Endothelial cell of umbilical vein (primary cell): ENCODE results near the gene NLGN1. TPM values are rescaled to one million over a fixed set of nuclear protein-coding genes. Genes with fewer than 3 reads are reported as not detected.

ENCODE experiments used
- BruUV-seq: library from RNA; stranded (reverse); fragments of 400-500 nt; replicated peaks from 2 replicates; lab custom pipeline; 2021; lab: Mats Ljungman, UMichigan
- CTCF ChIA-PET: fragments of 300-600, 350-600 bp; sonication (Branson Sonifier 250); formaldehyde crosslinking; loops from one replicate; lab custom pipeline; 2021; ENCODE audit warnings: antibody characterized with exemption, inconsistent platforms; lab: Charles Lee
- POLR2A ChIA-PET: fragments of 300-600, 350-600 bp; sonication (Branson Sonifier 250); formaldehyde crosslinking; loops from one replicate; lab custom pipeline; 2021; ENCODE audit warnings: antibody characterized with exemption, inconsistent platforms; lab: Charles Lee
- DNase-seq: peaks from one replicate; pipeline ENCODE4 v3.0.0-alpha.2; 2011; ENCODE audit warnings: low read depth, low spot score
- FAIRE-seq: peaks from 2 replicates; lab custom pipeline; 2011; peaks lifted over from hg19 to GRCh38; lab: Jason Lieb, UNC
- H2AFZ ChIP-seq: 2 replicates; pipeline ENCODE4 v1.6.0; 2012; ENCODE audit warnings: low read depth, low read length, control low read depth, inconsistent platforms
- H3K27ac ChIP-seq: 2 replicates; pipeline ENCODE4 v1.5.1; 2011; ENCODE audit warnings: low read depth, mild to moderate bottlenecking, control low read depth, low read length, moderate library complexity; ENCODE audit not compliant: insufficient read depth
- H3K27me3 ChIP-seq, 2 experiments: 2 replicates each; pipeline versions ENCODE4 v1.6.0 to v1.6.1; 2011; ENCODE audit warnings: low read length in 2 of 2, mixed read lengths in 1 of 2; ENCODE audit not compliant: control insufficient read depth in 2 of 2, insufficient read depth in 2 of 2
- H3K36me3 ChIP-seq, 2 experiments: 2 replicates in 1 of 2; 3 replicates in 1 of 2; pipeline ENCODE4 v1.5.1; 2011; ENCODE audit warnings: low read length in 2 of 2, mild to moderate bottlenecking in 1 of 2, moderate library complexity in 1 of 2; ENCODE audit not compliant: control insufficient read depth in 2 of 2, insufficient read depth in 2 of 2; ENCODE audit errors: extremely low read depth in 1 of 2
- H3K4me1 ChIP-seq: 3 replicates; pipeline ENCODE4 v1.5.1; 2011; ENCODE audit warnings: mild to moderate bottlenecking, low read length; ENCODE audit not compliant: control insufficient read depth, insufficient read depth; ENCODE audit errors: extremely low read depth
- H3K4me2 ChIP-seq: 2 replicates; pipeline ENCODE4 v1.6.1; 2011; ENCODE audit warnings: low read length, control low read depth, mixed read lengths; ENCODE audit not compliant: insufficient read depth
- H3K4me3 ChIP-seq, 3 experiments: fragments of 200-600 bp in 1 of 3; sonication (generic), shearing (Covaris generic) in 1 of 3; replicated peaks in 1 of 3; 2 replicates each; pipeline ENCODE4 v1.5.1; 2011 to 2016; ENCODE audit warnings: control low read depth in 3 of 3, low read length in 3 of 3, mild to moderate bottlenecking in 2 of 3, inconsistent platforms in 1 of 3, low read depth in 1 of 3, moderate library complexity in 1 of 3; ENCODE audit not compliant: insufficient read depth in 1 of 3
- H3K79me2 ChIP-seq: 2 replicates; pipeline ENCODE4 v1.6.0; 2012; ENCODE audit warnings: low read length, inconsistent platforms; ENCODE audit not compliant: control insufficient read depth, insufficient read depth
- H3K9ac ChIP-seq: replicated peaks from 2 replicates; pipeline ENCODE3; 2011; ENCODE audit warnings: low read length, control low read depth; ENCODE audit not compliant: insufficient read depth; ENCODE audit errors: extremely low read depth
- H3K9me1 ChIP-seq: replicated peaks from 3 replicates; pipeline ENCODE4 v1.6.0; 2011; ENCODE audit warnings: mild to moderate bottlenecking, low read length; ENCODE audit not compliant: control insufficient read depth, insufficient read depth; ENCODE audit errors: extremely low read depth
- H3K9me3 ChIP-seq: replicated peaks from 2 replicates; pipeline ENCODE4 v1.5.1; 2012; ENCODE audit warnings: low read length, inconsistent platforms; ENCODE audit not compliant: control insufficient read depth, insufficient read depth
- H4K20me1 ChIP-seq: replicated peaks from 2 replicates; pipeline ENCODE3; 2011; ENCODE audit warnings: mild to moderate bottlenecking, low read length; ENCODE audit not compliant: control insufficient read depth, insufficient read depth; ENCODE audit errors: extremely low read depth
- EZH2 ChIP-seq: IDR thresholded peaks from 2 replicates; pipeline ENCODE4 v1.6.1; 2012; ENCODE audit warnings: borderline replicate concordance, low read depth, mild to moderate bottlenecking, moderate library complexity, low read length, inconsistent platforms; ENCODE audit not compliant: severe bottlenecking
- FOS ChIP-seq: IDR thresholded peaks from 2 replicates; pipeline ENCODE4 v1.6.1; 2011; ENCODE audit warnings: mild to moderate bottlenecking, low read length, moderate library complexity, borderline replicate concordance; ENCODE audit not compliant: insufficient read depth
- GATA2 ChIP-seq: IDR thresholded peaks from 2 replicates; pipeline ENCODE4 v1.7.0; 2011; ENCODE audit warnings: low read depth, mild to moderate bottlenecking, moderate library complexity, mixed read lengths, low read length; ENCODE audit not compliant: insufficient read length, insufficient read depth
- JUN ChIP-seq: IDR thresholded peaks from 2 replicates; pipeline ENCODE4 v1.6.1; 2011; ENCODE audit warnings: borderline replicate concordance, low read depth; ENCODE audit not compliant: insufficient read length, insufficient read depth
- MYC ChIP-seq: IDR thresholded peaks from one replicate; pipeline ENCODE4 v1.6.1; 2011; ENCODE audit warnings: mild to moderate bottlenecking, low read depth, low read length
- POLR2A ChIP-seq: IDR thresholded peaks from 2 replicates; pipeline ENCODE4 v1.6.1; 2012; ENCODE audit warnings: low read depth, mild to moderate bottlenecking, control low read depth, low read length
- POLR2AphosphoS5 ChIP-seq: IDR thresholded peaks from 2 replicates; pipeline ENCODE4 v1.6.1; 2012; ENCODE audit warnings: low read depth, mild to moderate bottlenecking, control low read depth, low read length, moderate library complexity; ENCODE audit not compliant: insufficient read depth
- dilution Hi-C: fragments of 300-500 bp; cut with MboI; formaldehyde crosslinking; loops from one replicate; pipeline ENCODE4 v1.15.0; 2019; ENCODE audit warnings: low sequenced_read_pairs; ENCODE audit not compliant: extremely low pct_ligation_motif_present
- intact Hi-C: fragments of 100-400 bp; cut with micrococcal nuclease; formaldehyde crosslinking; loops from one replicate; pipeline ENCODE4 v1.10.0; 2022
- polyA plus RNA-seq, 4 experiments: library from polyadenylated mRNA; depleted of rRNA in 3 of 4; stranded (reverse) in 3 of 4; unstranded in 1 of 4; fragments of >200 nt; gene quantifications; 2 replicates each; pipeline versions ENCODE4 v1.2.1 to v1.2.3, GENCODE V29; 2011 to 2012; ENCODE audit warnings: missing spikeins in 1 of 4
- total RNA-seq: library from RNA; stranded (reverse); gene quantifications from 2 replicates; pipeline ENCODE4 v1.2.3, GENCODE V29; 2021
- TF ChIP-seq, protein P1 (sequence below), 2 donors: IDR thresholded peaks; 1 replicate in 1 of 2; 2 replicates in 1 of 2; pipeline ENCODE4 v1.5.1; 2011; ENCODE audit warnings: low read length in 2 of 2, mild to moderate bottlenecking in 2 of 2, moderate library complexity in 2 of 2, control low read depth in 1 of 2, inconsistent platforms in 1 of 2, low read depth in 1 of 2; ENCODE audit not compliant: insufficient read depth in 1 of 2; ENCODE audit errors: extremely low read depth in 1 of 2
- TF ChIP-seq, protein P2 (sequence below): IDR thresholded peaks from 2 replicates; pipeline ENCODE4 v1.6.1; 2011; ENCODE audit not compliant: insufficient read depth, insufficient read length

Gene NLGN1
- total and polyA plus RNA-seq, 2 donors (not counting 3 experiments of a cell fraction or from before 2014, with no cell fraction given) = 7.9 to 16.3 TPM

- Histone ChIP-seq H3K36me3 (no peaks in the 10 kb centered on the region), H3K4me1 (no peaks in the 10 kb centered on the region), H3K9me1 (no peaks in the 10 kb centered on the region), H3K79me2 (peaks cover 3% of the 10 kb centered on the region), H3K4me3 (no peak overlapping the region), H3K4me2 (no peak overlapping the region), H3K27me3 (no peaks in the 10 kb centered on the region), H4K20me1 (no peaks in the 10 kb centered on the region), H3K9ac (no peak overlapping the region), H3K9me3 (no peaks in the 10 kb centered on the region), H2AFZ (no peak overlapping the region), H3K27ac (no peak overlapping the region)
- ChIA-PET POLR2A (no interaction called here), CTCF (interaction anchor here (1.4 to 2.8 kb wide), 5 partner anchors 9 to 142 kb away, joined by 3 to 88 read pairs (median 12); partner anchors contain the start of gene NLGN1)
- intact Hi-C loops = no loop called here
- no TSS peak for BruUV-seq
- no peak for DNase-seq
- no peak for FAIRE-seq
- dilution Hi-C loops = no loop called here
- TF ChIP-seq POLR2AphosphoS5 = no peak
- no peak for TF ChIP-seq EZH2
- TF ChIP-seq, protein P1, sequence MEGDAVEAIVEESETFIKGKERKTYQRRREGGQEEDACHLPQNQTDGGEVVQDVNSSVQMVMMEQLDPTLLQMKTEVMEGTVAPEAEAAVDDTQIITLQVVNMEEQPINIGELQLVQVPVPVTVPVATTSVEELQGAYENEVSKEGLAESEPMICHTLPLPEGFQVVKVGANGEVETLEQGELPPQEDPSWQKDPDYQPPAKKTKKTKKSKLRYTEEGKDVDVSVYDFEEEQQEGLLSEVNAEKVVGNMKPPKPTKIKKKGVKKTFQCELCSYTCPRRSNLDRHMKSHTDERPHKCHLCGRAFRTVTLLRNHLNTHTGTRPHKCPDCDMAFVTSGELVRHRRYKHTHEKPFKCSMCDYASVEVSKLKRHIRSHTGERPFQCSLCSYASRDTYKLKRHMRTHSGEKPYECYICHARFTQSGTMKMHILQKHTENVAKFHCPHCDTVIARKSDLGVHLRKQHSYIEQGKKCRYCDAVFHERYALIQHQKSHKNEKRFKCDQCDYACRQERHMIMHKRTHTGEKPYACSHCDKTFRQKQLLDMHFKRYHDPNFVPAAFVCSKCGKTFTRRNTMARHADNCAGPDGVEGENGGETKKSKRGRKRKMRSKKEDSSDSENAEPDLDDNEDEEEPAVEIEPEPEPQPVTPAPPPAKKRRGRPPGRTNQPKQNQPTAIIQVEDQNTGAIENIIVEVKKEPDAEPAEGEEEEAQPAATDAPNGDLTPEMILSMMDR (IDR thresholded peaks at IDR 0.05; ENCODE audit: extremely low read depth in 1 of 2, insufficient read depth in 1 of 2, low read depth in 1 of 2, low read length in 2 of 2) = no peak
These were observed 12.9 kb downstream of the NLGN1 start for GRCh38 chr3:173410436-173410835.

- dilution Hi-C loops = no loop called here
- DNase-seq = peak; percentile 53
- Histone ChIP-seq H3K9me3 (no peaks in the 10 kb centered on the region), H3K4me2 (no peak overlapping the region), H3K9ac (no peak overlapping the region), H3K4me3 (no peak overlapping the region), H4K20me1 (no peaks in the 10 kb centered on the region), H3K27me3 (no peaks in the 10 kb centered on the region), H3K27ac (no peak overlapping the region), H2AFZ (no peak overlapping the region), H3K79me2 (peaks cover 3% of the 10 kb centered on the region), H3K4me1 (no peaks in the 10 kb centered on the region), H3K36me3 (no peaks in the 10 kb centered on the region), H3K9me1 (no peaks in the 10 kb centered on the region)
- intact Hi-C loops = loop anchor here (1.0 kb wide), 2 partner anchors 142 to 591 kb away; no protein-coding TSS in a partner anchor
- no TSS peak for BruUV-seq
- ChIA-PET CTCF (interaction anchor here (1.4 to 2.8 kb wide), 9 partner anchors 7 to 141 kb away, joined by 3 to 88 read pairs (median 7); partner anchors contain the start of gene NLGN1), POLR2A (no interaction called here)
- no peak for FAIRE-seq
- TF ChIP-seq, protein P2, sequence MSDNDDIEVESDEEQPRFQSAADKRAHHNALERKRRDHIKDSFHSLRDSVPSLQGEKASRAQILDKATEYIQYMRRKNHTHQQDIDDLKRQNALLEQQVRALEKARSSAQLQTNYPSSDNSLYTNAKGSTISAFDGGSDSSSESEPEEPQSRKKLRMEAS = no peak
- TF ChIP-seq JUN = no peak
- no peak for TF ChIP-seq POLR2AphosphoS5
- no peak for TF ChIP-seq GATA2
- TF ChIP-seq, protein P1 (IDR thresholded peaks at IDR 0.05; ENCODE audit: extremely low read depth in 1 of 2, insufficient read depth in 1 of 2, low read depth in 1 of 2, low read length in 2 of 2) = no peak
- TF ChIP-seq POLR2A = no peak
- no peak for TF ChIP-seq EZH2
- TF ChIP-seq FOS = no peak
- no peak for TF ChIP-seq MYC
These were observed 13.3 kb downstream of the NLGN1 start for GRCh38 chr3:173410849-173411248.
